ENCODE data around the gene STIMATE.

GRCh38 chr3:52842424-52842823 is 54.9 kb downstream of the STIMATE start:
- TF ChIP-seq, protein P1, sequence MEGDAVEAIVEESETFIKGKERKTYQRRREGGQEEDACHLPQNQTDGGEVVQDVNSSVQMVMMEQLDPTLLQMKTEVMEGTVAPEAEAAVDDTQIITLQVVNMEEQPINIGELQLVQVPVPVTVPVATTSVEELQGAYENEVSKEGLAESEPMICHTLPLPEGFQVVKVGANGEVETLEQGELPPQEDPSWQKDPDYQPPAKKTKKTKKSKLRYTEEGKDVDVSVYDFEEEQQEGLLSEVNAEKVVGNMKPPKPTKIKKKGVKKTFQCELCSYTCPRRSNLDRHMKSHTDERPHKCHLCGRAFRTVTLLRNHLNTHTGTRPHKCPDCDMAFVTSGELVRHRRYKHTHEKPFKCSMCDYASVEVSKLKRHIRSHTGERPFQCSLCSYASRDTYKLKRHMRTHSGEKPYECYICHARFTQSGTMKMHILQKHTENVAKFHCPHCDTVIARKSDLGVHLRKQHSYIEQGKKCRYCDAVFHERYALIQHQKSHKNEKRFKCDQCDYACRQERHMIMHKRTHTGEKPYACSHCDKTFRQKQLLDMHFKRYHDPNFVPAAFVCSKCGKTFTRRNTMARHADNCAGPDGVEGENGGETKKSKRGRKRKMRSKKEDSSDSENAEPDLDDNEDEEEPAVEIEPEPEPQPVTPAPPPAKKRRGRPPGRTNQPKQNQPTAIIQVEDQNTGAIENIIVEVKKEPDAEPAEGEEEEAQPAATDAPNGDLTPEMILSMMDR (IDR thresholded peaks at IDR 0.05) = no peak
- no peak for TF ChIP-seq EZH2phosphoT487 (IDR thresholded peaks at IDR 0.05)

Data from neural progenitor cell (in vitro differentiated cells).